Measurements from ENCODE around the gene TSPAN4. TPM values are rescaled to one million over a fixed set of nuclear protein-coding genes. Genes with fewer than 3 reads are reported as not detected.

The TSPAN4 gene
- total RNA-seq, 4 donors from 2014 or later, result 57.3 to 88.3 (median 70.7) TPM

GRCh38 chr11:859394-860131 lies 16.9 kb downstream of the TSPAN4 start:
- TF ChIP-seq, protein P1, sequence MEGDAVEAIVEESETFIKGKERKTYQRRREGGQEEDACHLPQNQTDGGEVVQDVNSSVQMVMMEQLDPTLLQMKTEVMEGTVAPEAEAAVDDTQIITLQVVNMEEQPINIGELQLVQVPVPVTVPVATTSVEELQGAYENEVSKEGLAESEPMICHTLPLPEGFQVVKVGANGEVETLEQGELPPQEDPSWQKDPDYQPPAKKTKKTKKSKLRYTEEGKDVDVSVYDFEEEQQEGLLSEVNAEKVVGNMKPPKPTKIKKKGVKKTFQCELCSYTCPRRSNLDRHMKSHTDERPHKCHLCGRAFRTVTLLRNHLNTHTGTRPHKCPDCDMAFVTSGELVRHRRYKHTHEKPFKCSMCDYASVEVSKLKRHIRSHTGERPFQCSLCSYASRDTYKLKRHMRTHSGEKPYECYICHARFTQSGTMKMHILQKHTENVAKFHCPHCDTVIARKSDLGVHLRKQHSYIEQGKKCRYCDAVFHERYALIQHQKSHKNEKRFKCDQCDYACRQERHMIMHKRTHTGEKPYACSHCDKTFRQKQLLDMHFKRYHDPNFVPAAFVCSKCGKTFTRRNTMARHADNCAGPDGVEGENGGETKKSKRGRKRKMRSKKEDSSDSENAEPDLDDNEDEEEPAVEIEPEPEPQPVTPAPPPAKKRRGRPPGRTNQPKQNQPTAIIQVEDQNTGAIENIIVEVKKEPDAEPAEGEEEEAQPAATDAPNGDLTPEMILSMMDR (IDR thresholded peaks at IDR 0.05), result no peak
- TF ChIP-seq POLR2A (IDR thresholded peaks at IDR 0.05), result no peak
- 31 to 45% methylated on average over 17 to 20 of the region's 31 CpGs for WGBS, 2 donors
- intact Hi-C loops (cut with DNase I; ENCODE audit: low total_unique reads), result no loop called here
- no peak overlapping the region for H3K4me3 ChIP-seq (ENCODE audit: low read depth, poor library complexity, severe bottlenecking)
- no peak for DNase-seq (ENCODE audit: low spot score in 2 of 2)

GRCh38 chr11:860234-861104 lies 17.8 kb downstream of the TSPAN4 start:
- TF ChIP-seq, protein P1 (IDR thresholded peaks at IDR 0.05), result no peak
- TF ChIP-seq POLR2A (IDR thresholded peaks at IDR 0.05), result no peak
- DNase-seq (ENCODE audit: low spot score in 2 of 2), result no peak
- no peak overlapping the region for H3K4me3 ChIP-seq (ENCODE audit: low read depth, poor library complexity, severe bottlenecking)
- WGBS, 2 donors, result 82 to 86% methylated on average over 14 to 15 of the region's 21 CpGs
- intact Hi-C loops (cut with DNase I; ENCODE audit: low total_unique reads), result no loop called here

GRCh38 chr11:861105-861479 lies 18.4 kb downstream of the TSPAN4 start:
- intact Hi-C loops (cut with DNase I; ENCODE audit: low total_unique reads), result no loop called here
- DNase-seq (ENCODE audit: low spot score in 2 of 2), result no peak
- H3K4me3 ChIP-seq (ENCODE audit: low read depth, poor library complexity, severe bottlenecking), result no peak overlapping the region
- TF ChIP-seq, protein P1 (IDR thresholded peaks at IDR 0.05), result no peak
- TF ChIP-seq POLR2A (IDR thresholded peaks at IDR 0.05), result no peak
- 89 to 93% methylated on average over 14 of the region's 14 CpGs for WGBS, 2 donors

GRCh38 chr11:862081-862661 lies 19.5 kb downstream of the TSPAN4 start:
- H3K4me3 ChIP-seq (ENCODE audit: low read depth, poor library complexity, severe bottlenecking), result no peak overlapping the region
- no peak for TF ChIP-seq POLR2A (IDR thresholded peaks at IDR 0.05)
- TF ChIP-seq, protein P1 (IDR thresholded peaks at IDR 0.05), result no peak
- no peak for DNase-seq (ENCODE audit: low spot score in 2 of 2)
- intact Hi-C loops (cut with DNase I; ENCODE audit: low total_unique reads), result no loop called here
- WGBS, 2 donors, result 40 to 64% methylated on average over 8 to 20 of the region's 20 CpGs

GRCh38 chr11:862696-863022 lies 20.0 kb downstream of the TSPAN4 start:
- TF ChIP-seq, protein P1 (IDR thresholded peaks at IDR 0.05), result no peak
- TF ChIP-seq POLR2A (IDR thresholded peaks at IDR 0.05), result no peak
- intact Hi-C loops (cut with DNase I; ENCODE audit: low total_unique reads), result no loop called here
- no peak for DNase-seq (ENCODE audit: low spot score in 2 of 2)
- 77% methylated on average over 6 of the region's 12 CpGs; no CpG with 5 or more reads in 1 of the 2 donors for WGBS, 2 donors
- no peak overlapping the region for H3K4me3 ChIP-seq (ENCODE audit: low read depth, poor library complexity, severe bottlenecking)

All from lower leg skin (tissue), 4 donors.